ENCODE data around the gene KBTBD7. TPM values are rescaled to one million over a fixed set of nuclear protein-coding genes. Genes with fewer than 3 reads are reported as not detected.

Gene KBTBD7
- total and polyA plus RNA-seq, 2 donors (not counting 3 experiments of a cell fraction or from before 2014, with no cell fraction given), result 2.1 to 4.4 TPM

DNA sequence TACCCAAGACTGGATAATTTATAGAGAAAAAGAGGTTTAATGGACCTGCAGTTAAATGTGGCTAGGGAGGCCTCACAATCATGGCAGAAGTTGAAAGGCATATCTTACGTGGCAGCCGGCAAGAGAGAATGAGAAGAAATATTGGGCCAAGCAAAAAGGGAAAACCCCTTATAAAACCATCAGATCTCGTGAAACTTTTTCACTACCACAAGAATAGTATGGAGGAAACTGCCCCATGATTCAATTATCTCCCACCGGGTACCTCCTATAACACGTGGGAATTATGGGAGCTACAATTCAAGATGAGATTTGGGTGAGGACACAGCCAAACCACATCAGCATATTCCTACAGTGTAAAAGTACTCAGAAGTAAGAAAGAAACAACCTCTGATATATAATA lies 4.7 kb upstream of the KBTBD7 start:
- TF ChIP-seq MYC (IDR thresholded peaks at IDR 0.05; ENCODE audit: low read depth, low read length) (no peak), POLR2A (IDR thresholded peaks at IDR 0.05; ENCODE audit: low read depth, low read length) (no peak), GATA2 (IDR thresholded peaks at IDR 0.05; ENCODE audit: insufficient read depth, insufficient read length, low read depth, low read length) (no peak)
- H3K9me3 ChIP-seq (replicated peaks; ENCODE audit: control insufficient read depth, insufficient read depth, low read length), result no peaks in the 10 kb centered on the region
- no peaks in the 10 kb centered on the region for H3K36me3 ChIP-seq (ENCODE audit: control insufficient read depth in 2 of 2, extremely low read depth in 1 of 2, insufficient read depth in 2 of 2, low read length in 2 of 2)
- CTCF ChIA-PET, result interaction anchor here (1.8 kb wide), 1 partner anchor 22 kb away, joined by 8 read pairs; no protein-coding TSS in a partner anchor
- DNase-seq (ENCODE audit: low read depth, low spot score) (no peak), FAIRE-seq (no peak)
- H3K27me3 ChIP-seq (ENCODE audit: control insufficient read depth in 2 of 2, insufficient read depth in 2 of 2, low read length in 2 of 2), result no peaks in the 10 kb centered on the region
- no peak overlapping the region for H3K4me3 ChIP-seq (replicated peaks in 1 of 3; ENCODE audit: insufficient read depth in 1 of 3, low read depth in 1 of 3, low read length in 3 of 3)
- no peak overlapping the region for H3K9ac ChIP-seq (replicated peaks; ENCODE audit: extremely low read depth, insufficient read depth, low read length)
- H3K4me2 ChIP-seq (ENCODE audit: insufficient read depth, low read length), result no peak overlapping the region
- no TSS peak for BruUV-seq (replicated peaks)
- H4K20me1 ChIP-seq (replicated peaks; ENCODE audit: control insufficient read depth, extremely low read depth, insufficient read depth, low read length), result no peaks in the 10 kb centered on the region
- no peaks in the 10 kb centered on the region for H3K9me1 ChIP-seq (replicated peaks; ENCODE audit: control insufficient read depth, extremely low read depth, insufficient read depth, low read length)
- H3K4me1 ChIP-seq (ENCODE audit: control insufficient read depth, extremely low read depth, insufficient read depth, low read length), result peaks cover 4% of the 10 kb centered on the region
- dilution Hi-C loops (cut with MboI; ENCODE audit: extremely low pct_ligation_motif_present, low sequenced_read_pairs), result no loop called here
- H3K79me2 ChIP-seq (ENCODE audit: control insufficient read depth, insufficient read depth, low read length), result no peaks in the 10 kb centered on the region
- intact Hi-C loops (cut with micrococcal nuclease), result loop anchor here (10.0 kb wide), 2 partner anchors 124 to 446 kb away; no protein-coding TSS in a partner anchor
- POLR2A ChIA-PET, result no interaction called here
- no peak overlapping the region for H2AFZ ChIP-seq (ENCODE audit: low read depth, low read length)
- no peak overlapping the region for H3K27ac ChIP-seq (ENCODE audit: insufficient read depth, low read depth, low read length)

DNA sequence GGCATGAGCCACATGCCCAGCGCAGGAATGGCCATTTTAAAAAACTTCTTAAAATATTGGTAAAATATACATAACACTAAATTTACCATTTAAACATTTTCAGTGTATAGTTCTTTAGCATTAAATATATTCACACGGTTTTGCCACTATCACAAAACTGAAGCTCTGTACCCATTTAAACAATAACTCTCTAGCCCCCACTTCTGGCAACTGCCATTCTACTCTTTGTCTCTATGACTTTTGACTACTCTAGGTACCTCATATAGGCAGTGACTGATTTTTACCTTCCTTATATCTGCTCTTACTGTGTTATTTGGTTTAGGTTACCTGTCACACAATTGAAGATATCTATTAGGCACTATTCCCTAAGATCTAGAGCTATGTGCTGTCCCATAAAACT lies 2.3 kb upstream of the KBTBD7 start:
- ChIA-PET POLR2A (no interaction called here), CTCF (interaction anchor here (0.6 to 2.1 kb wide), 10 partner anchors 20 to 143 kb away, joined by 3 to 10 read pairs (median 4); partner anchors contain the start of gene KBTBD6)
- FAIRE-seq (no peak), DNase-seq (ENCODE audit: low read depth, low spot score) (no peak)
- Histone ChIP-seq H3K4me1 (ENCODE audit: control insufficient read depth, extremely low read depth, insufficient read depth, low read length) (peaks cover 4% of the 10 kb centered on the region), H3K9me1 (replicated peaks; ENCODE audit: control insufficient read depth, extremely low read depth, insufficient read depth, low read length) (no peaks in the 10 kb centered on the region), H4K20me1 (replicated peaks; ENCODE audit: control insufficient read depth, extremely low read depth, insufficient read depth, low read length) (no peaks in the 10 kb centered on the region), H3K27ac (ENCODE audit: insufficient read depth, low read depth, low read length) (no peak overlapping the region), H3K4me3 (replicated peaks in 1 of 3; ENCODE audit: insufficient read depth in 1 of 3, low read depth in 1 of 3, low read length in 3 of 3) (no peak overlapping the region), H3K36me3 (ENCODE audit: control insufficient read depth in 2 of 2, extremely low read depth in 1 of 2, insufficient read depth in 2 of 2, low read length in 2 of 2) (no peaks in the 10 kb centered on the region), H3K4me2 (ENCODE audit: insufficient read depth, low read length) (no peak overlapping the region), H3K9ac (replicated peaks; ENCODE audit: extremely low read depth, insufficient read depth, low read length) (no peak overlapping the region), H3K79me2 (ENCODE audit: control insufficient read depth, insufficient read depth, low read length) (no peaks in the 10 kb centered on the region), H2AFZ (ENCODE audit: low read depth, low read length) (no peak overlapping the region), H3K9me3 (replicated peaks; ENCODE audit: control insufficient read depth, insufficient read depth, low read length) (no peaks in the 10 kb centered on the region), H3K27me3 (ENCODE audit: control insufficient read depth in 2 of 2, insufficient read depth in 2 of 2, low read length in 2 of 2) (no peaks in the 10 kb centered on the region)
- dilution Hi-C loops (cut with MboI; ENCODE audit: extremely low pct_ligation_motif_present, low sequenced_read_pairs) (no loop called here), intact Hi-C loops (cut with micrococcal nuclease) (loop anchor here (10.0 kb wide), 2 partner anchors 122 to 448 kb away; no protein-coding TSS in a partner anchor)
- TF ChIP-seq MYC (IDR thresholded peaks at IDR 0.05; ENCODE audit: low read depth, low read length) (no peak), JUN (IDR thresholded peaks at IDR 0.05; ENCODE audit: borderline replicate concordance, insufficient read depth, insufficient read length, low read depth) (no peak), POLR2A (IDR thresholded peaks at IDR 0.05; ENCODE audit: low read depth, low read length) (no peak), EZH2 (IDR thresholded peaks at IDR 0.05; ENCODE audit: borderline replicate concordance, low read depth, low read length, severe bottlenecking) (no peak), FOS (IDR thresholded peaks at IDR 0.05; ENCODE audit: borderline replicate concordance, insufficient read depth, low read length) (no peak)
- TF ChIP-seq, protein P1, sequence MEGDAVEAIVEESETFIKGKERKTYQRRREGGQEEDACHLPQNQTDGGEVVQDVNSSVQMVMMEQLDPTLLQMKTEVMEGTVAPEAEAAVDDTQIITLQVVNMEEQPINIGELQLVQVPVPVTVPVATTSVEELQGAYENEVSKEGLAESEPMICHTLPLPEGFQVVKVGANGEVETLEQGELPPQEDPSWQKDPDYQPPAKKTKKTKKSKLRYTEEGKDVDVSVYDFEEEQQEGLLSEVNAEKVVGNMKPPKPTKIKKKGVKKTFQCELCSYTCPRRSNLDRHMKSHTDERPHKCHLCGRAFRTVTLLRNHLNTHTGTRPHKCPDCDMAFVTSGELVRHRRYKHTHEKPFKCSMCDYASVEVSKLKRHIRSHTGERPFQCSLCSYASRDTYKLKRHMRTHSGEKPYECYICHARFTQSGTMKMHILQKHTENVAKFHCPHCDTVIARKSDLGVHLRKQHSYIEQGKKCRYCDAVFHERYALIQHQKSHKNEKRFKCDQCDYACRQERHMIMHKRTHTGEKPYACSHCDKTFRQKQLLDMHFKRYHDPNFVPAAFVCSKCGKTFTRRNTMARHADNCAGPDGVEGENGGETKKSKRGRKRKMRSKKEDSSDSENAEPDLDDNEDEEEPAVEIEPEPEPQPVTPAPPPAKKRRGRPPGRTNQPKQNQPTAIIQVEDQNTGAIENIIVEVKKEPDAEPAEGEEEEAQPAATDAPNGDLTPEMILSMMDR (IDR thresholded peaks at IDR 0.05; ENCODE audit: extremely low read depth in 1 of 2, insufficient read depth in 1 of 2, low read depth in 1 of 2, low read length in 2 of 2), result no peak
- BruUV-seq (replicated peaks), result no TSS peak

All from endothelial cell of umbilical vein (primary cell).